GM19239 (cell line): ENCODE data around the gene NOS1AP.

Source experiments
- DNase-seq: peaks from one replicate; pipeline ENCODE4 v3.0.0; 2011; ENCODE audit warnings: low spot score; ENCODE audit not compliant: insufficient read length
- FAIRE-seq: peaks from 2 replicates; lab custom pipeline; 2011; peaks lifted over from hg19 to GRCh38; lab: Jason Lieb, UNC

Gene NOS1AP

DNA sequence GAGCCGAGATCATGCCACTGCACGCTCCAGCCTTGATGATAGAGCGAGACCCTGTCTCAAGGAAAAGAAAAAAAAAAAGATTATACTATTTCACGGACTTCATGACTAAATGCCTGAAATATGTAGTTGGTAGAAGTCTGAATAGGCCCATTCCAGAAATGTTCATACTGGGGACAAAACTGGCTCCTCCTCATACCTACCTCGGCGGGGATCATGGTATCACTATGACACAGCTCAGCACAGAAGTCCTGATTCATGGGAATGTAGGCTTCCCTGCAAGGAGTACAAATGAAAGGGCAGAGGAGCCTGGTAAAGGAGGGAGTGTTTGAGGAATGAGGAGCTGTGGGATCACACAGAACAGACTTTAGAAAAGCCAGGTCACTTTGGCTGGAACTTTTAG lies 302.1 kb downstream of the NOS1AP start:
- FAIRE-seq (no peak), DNase-seq (no peak)

DNA sequence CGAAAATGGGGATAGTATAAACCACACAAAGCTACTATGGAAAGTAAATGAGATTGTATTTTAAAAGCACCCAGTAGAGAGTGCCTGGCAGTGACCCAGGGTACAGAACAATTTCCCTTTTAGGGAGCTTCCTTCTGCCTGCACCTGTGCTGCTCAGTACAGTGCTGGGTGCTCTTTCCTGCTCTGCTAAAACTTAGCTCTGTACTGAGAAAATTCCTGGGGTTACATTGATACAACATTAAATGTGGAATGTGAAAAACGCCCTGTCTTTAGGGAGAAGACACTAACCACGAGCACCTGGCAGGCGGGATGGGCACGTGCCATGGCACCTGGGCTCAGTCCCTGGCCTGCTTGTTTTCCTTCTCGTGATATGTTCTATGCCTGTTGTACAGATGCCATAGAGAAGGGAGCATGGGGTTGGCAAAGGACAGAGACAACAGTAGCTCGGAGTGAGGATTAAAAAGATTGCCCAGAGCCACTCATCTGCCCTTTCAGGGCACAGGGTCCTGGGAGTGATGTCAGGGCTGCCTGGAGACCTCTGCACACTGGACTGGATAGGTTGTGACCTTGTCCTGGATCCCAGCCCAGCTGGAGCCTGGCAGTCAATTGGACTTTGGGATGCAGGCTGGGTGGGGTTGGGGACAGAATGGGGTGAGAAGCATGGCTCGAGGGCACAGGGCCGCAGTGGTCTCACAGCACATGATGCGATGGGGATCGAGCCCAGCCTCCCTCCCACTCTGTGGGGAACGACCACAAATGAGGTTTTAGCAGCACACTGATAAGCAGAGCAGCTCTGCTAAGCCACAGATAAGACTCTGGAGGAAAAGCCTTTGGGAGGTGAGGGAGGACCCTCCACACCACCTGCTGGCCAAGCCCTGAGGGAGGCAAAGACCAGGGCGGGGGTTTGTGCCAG lies 302.9 kb downstream of the NOS1AP start:
- DNase-seq (no peak), FAIRE-seq (no peak)

DNA sequence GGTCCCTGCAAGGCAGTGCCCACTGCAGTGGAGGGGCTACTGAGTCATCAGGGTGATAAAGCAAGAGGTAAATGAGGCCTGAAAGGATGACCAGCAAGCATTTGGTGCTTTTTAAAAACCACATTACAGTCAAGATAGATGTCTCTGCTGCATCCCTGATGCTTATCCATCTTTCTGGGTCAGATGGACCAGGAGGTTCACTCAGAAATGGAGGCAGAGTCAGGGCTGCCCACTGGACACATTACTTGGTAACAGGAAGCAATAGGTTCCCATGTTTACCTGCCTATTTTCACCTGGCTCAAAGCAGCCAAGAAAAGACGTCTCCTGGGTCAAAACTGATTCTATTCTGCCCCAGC lies 303.6 kb downstream of the NOS1AP start:
- FAIRE-seq (no peak), DNase-seq (no peak)

DNA sequence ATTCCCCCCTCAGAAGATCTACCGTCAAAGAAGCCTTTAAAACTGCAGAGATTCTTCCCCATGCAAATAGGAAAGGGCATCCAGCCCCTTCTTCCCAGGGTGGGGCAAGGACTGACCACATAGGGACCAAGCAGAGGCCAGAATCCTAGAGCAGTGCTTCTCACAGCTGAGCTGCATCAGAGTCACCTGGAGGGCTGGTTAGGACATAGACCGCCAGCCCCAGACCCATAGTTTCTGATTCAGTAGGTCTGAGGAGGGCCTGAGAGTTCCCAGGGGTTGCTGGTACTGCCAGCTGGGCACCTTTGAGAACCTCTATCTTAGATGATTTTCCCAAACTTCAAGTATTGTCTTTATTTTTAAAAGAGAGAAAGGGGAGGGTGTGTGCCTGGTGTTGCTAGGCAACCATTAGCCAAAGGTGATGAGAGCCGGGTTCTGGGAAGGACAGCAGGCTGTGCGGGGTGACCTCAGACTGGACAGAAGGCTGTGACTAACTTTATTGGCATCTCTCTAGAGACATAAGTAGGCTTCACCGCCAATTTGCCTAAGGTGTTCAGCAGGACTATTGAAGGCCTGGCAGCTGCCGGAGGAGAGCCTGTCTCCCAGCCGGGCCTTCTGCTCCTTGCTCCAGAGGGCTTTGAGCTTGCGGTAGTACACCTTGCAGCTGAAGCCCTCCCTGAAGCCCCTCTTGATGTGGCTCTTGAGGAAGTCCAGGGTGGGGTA lies 304.2 kb downstream of the NOS1AP start:
- FAIRE-seq, result no peak
- no peak for DNase-seq

DNA sequence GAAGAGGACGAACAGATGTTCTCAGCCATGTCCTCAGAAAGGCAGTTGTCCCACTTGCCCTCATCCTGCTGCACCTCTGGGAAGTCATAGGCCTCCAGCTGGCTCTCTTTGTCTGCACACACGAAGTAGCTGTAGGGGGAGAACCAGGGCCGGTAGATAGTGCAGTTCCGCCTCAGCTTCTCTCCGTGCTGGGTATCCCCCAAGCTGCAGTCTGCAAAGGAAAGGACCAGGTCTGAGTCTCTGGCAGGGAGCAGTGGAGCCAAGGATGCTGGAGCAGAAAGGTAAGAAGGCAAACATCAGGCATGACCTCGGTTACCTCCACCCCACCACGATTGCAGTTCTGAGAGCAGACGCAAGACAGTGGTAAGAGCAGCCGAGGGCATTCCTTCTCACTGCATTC lies 304.9 kb downstream of the NOS1AP start:
- DNase-seq (no peak), FAIRE-seq (no peak)

DNA sequence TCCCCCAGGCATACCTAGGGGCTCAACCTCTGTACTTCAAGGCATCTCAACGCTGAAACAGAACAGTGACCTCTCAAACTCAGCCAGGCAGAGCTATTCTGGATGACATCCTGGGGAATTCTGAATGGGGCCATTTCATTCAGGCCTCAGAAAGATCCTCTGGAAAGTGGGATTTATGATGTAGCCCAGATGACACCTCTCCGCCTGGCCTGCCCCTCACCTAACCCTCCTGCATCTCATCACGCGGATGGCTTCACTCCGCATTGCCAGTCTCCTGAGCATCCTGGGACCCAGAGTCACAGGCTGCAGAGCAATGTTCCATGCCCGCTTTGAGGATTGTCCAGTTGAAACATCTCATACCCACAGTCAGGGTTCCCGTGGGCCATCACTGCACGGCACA lies 306.0 kb downstream of the NOS1AP start:
- DNase-seq (no peak), FAIRE-seq (no peak)

DNA sequence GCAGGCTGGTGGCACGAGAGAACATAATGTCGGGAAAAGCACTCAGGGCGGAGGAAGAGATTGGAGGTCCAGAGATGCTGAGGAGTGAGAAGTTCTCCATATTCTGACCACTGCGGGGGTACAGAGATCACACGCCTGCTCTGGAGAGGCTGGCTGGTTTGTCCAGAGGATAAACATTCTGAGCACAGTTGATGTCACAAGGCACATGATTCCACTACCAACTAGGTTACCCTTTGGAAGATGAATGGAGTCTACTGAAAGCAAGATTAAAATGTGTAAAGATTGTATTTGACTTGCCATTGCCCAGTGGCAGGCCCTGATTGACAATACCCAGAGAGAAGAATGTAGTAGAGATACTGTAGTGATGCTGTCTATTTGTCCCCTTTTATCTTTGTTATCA lies 307.2 kb downstream of the NOS1AP start, which contains the start of gene SPATA46:
Gene SPATA46, minus strand, starts transcription at position 164 of the 400 bp plus-strand sequence. Its CDS starts 64 bp downstream, at position 100.
- no peak for FAIRE-seq
- no peak for DNase-seq

DNA sequence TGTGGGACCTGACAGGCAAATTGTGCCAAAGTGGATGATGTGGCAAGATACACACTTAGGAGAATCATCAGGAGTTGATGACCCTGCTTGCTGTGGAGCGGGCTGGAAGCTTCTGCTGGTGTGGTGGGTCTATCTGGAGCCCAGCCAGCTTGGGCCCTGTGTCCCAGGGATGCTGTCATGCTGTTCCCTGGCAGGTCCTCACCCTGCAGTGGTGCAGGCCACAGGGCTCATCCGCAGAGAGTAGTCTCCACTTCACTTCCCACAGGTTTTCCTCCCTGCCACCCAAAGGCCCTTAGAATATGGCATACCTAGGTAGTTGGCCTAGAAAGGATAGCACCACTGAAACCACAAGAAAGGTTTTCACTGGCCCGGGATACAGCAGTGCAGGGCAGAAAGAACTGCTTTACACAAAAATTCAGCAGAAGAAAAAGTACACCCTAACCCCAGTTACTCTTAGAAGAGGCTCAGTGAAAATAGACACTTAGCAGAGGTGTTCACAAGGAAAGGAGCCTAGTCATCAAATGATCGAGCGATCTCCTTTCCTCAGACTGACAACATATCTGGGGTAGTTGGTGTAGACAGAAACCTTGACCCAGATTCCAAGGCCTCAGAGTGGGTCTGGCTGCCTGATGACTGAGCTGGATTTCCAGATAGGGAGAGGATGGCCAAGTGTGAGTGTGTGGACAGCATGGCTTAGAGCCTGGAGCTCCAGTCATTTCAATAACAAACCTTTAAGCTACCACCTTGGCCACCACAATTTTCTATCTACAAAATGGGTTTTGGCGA lies 310.8 kb downstream of the NOS1AP start:
- no peak for DNase-seq

DNA sequence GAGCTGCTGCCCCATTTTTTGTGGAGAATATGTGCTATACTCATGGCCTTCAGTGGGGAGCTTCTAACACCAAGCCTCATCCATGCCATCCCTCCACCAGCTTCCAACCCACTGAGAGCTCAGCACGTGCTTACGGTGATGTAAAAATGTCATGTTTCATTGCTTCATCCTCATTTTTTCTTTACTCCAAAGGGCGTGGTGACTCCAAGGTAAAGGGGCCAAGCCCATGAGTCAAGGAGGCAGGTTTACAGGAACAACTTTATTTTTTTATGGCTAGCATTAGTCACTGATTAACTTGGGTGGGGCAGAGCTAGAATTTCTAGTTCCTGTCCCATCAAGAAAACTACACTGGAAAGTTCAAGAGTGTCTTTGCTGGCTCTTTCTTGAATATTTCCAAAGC lies 311.9 kb downstream of the NOS1AP start, which contains the start of gene C1orf226:
Gene C1orf226, plus strand, starts transcription at position 346 of the 400 bp plus-strand sequence. CDS start 174 bp downstream, outside the sequence.
- FAIRE-seq (no peak), DNase-seq (no peak)

More for the DNA sequence above, 310.8 kb downstream of the NOS1AP start:
- FAIRE-seq, result no peak

DNA sequence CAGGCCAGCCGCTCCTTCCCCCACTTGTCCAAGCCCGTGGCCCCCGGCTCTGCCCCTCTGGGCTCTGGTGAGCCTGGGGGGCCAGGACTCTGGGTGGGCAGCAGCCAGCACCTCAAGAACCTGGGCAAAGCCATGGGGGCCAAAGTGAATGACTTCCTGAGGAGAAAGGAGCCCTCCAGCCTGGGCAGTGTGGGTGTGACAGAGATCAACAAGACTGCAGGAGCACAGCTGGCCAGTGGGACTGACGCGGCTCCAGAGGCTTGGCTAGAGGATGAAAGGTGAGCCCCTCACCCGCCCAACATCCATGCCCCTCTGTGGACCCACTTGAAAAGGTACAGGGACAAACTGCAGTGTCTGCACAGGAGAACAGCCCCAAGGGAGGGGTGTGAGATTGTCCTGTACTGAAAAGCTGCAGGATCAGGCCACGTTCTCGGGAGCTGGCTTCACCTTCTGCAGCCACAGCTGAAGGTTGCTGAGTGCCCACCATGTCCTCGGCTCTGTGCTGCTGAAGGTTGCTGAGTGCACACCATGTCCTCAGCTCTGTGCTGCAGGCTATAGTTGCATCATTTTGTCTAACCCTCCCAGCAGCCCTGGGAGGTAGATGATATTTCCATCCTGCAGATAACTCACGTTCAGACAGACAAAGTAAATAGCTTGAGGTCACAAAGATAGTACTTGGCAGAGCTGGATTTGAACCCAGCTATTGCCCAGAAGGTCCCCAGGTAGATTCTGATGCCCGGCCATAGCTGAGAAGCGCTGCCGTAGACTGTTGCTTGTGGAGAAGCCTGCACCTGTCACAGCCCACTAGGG lies 312.7 kb downstream of the NOS1AP start:
- FAIRE-seq (no peak), DNase-seq (no peak)

DNA sequence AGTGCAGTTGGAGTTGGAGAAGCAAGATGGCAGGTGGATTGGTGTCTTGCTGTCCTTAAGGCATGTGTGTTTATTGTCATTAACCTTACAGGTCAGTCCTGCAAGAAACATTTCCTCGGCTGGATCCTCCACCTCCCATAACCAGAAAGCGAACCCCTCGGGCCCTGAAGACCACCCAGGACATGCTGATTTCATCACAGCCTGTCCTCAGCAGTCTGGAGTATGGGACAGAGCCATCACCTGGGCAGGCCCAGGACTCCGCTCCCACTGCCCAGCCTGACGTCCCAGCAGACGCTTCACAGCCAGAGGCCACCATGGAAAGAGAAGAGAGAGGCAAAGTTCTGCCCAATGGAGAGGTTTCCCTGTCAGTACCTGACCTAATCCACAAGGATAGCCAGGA lies 313.6 kb downstream of the NOS1AP start:
- FAIRE-seq, result no peak
- DNase-seq, result no peak

DNA sequence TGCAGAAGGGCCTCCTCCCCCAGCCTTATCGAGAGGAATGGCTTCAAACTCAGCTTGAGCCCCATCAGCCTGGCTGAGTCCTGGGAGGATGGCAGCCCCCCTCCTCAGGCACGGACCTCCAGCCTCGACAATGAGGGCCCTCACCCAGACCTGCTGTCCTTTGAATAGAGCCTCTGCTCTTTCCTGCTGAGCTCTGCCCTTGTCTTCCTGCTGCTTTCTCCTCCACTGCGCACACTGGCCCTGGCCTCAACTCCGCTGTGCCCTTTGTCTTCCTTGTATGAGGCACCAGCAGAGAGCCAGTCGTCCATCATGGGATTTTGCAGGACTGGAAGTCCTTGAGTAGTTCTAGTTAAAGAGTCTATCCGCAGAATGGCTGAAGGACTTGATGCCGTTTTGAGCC lies 314.0 kb downstream of the NOS1AP start:
- FAIRE-seq (no peak), DNase-seq (no peak)

DNA sequence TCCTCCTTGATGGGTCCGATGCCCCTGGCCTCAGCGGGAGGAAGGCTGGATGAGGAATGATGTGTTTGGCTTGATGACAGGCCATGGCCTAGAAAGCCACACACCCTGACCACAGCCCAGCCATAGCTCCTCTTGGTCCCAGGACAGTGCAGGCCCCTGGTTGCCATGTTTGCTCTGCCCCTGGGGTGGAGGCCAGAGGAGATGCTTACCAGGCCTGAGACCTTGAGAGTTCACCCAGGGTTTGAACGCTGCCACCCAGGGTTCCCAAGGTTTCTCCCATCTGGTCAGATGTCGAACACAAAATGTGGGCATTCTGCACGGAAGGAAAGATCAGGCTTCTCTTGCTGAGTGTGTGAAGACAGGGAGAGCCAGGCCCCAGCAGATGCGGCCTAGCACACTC lies 314.6 kb downstream of the NOS1AP start:
- FAIRE-seq, result no peak
- no peak for DNase-seq

DNA sequence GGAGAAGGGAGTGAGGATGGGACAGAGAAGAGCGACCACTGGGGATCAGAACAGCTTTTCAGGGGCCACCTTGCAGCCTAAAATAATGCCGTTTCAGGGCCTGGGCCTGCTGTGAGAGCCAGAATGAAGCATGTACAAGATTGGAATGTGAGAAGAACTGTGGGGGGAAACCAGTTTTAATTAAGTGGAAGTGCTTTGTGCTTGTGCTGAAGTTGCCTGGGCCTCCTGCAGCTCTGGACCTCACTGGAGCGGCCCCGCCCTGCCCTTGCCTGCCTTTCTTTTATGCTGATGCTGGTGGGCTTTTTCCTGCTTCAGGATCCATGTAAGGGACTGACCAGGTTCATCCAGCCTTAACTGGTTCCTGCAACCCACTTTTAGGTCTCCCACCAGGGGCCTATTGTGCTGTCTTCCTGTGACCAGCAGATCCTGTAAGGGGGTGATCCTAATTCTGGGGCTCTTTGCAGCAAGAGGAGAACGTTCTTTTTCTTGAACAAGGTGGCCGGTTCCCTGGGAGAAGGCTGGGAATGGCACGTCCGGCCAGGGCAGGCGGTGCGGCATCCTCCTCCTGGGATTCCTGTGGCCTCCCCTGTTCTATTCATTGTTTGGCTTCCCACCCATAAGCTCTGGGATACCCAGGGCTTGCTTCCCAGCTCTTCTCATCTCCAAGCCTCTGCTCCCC lies 315.2 kb downstream of the NOS1AP start:
- FAIRE-seq, result no peak
- no peak for DNase-seq

DNA sequence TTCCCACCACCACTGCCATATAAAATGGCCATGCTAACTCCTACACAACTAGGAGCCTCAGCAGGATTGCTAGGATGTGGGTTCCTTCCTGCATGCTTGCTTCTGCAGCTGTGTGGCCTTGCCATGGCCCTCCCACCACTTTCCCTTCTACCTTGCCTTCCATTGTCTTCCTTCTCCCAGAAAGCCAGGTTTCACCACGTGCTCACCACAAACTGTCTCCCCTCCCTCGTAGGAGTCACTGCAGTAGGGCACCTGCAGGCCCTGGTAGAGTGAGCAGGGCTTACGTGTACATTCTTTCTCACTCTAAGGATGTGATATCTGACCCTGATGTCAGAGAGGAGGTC lies 315.8 kb downstream of the NOS1AP start:
- no peak for DNase-seq
- no peak for FAIRE-seq

DNA sequence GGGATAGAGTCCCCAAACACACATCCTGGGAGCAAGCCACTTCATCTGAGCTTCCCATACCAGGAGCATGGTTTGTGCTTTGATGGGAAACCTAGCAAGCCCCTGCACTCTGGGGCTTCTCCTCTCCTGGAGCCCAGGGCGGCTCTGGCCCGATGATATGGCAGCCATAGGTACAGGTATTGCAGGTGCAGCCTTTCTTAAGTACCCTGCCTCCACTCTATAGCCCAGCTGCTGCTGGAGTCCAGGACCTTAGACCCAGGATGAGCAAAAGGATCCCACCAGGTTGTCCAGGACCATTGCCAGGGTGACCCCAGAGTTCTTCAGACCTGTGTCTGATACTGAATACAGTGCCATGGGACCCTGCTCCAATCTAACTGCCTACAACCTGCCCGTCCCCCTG lies 316.2 kb downstream of the NOS1AP start:
- no peak for FAIRE-seq
- no peak for DNase-seq

DNA sequence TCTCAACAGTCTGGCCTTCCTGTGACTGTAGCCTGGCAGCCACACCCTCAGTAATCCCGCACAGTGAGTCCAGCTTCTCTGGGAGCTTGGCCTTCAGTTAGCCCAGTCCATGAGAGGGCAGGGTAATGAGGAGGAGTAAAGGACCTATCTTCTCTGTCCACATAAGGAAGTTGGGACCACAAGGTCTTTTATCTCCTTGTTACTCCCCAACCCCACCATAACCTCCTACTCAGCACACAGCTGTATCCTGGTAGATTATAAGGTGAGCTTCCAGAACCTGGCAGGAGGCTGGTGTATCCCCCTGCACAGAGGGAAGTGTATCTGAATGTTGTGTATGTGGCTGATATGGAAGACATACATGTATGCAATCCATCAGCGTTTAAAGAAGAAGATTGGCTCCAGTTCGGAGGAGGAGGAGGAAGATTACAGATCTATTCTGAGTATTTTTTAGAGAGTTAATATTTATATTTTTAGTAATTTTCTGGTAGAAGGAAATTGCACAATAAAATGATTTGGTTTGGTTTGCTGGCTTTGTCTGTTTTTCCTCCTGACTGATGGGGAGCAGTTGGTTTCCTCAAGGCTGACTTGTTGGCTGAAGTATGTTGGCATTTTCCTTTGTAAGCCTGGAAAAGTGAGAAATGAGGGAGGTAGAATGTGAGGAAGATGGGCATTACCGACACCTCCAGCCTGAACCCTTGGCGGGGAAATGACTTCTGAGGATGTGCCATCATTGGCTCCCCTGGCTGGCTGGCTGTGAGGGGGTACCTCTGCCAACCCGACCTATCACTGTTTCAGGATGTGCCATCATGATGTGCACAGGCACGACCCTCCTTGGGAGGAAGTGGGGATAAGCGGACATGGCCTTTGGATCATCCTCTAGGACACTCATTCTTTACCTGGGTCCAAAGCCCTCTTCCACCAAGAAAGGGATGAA lies 317.1 kb downstream of the NOS1AP start:
- FAIRE-seq (no peak), DNase-seq (no peak)
